GM12891 (cell line): ENCODE measurements around the gene ROGDI.

ENCODE experiments used
- PAX5 ChIP-seq: IDR thresholded peaks from 2 replicates; pipeline ENCODE4 v1.6.1; 2011; ENCODE audit warnings: low read length, moderate library complexity, mild to moderate bottlenecking; ENCODE audit not compliant: insufficient read depth, severe bottlenecking
- POLR2A ChIP-seq: IDR thresholded peaks from 2 replicates; pipeline ENCODE4 v1.6.1; 2011; ENCODE audit warnings: low read depth, low read length, control low read depth
- POLR2AphosphoS5 ChIP-seq: IDR thresholded peaks from 2 replicates; pipeline ENCODE4 v1.6.1; 2011; ENCODE audit warnings: low read depth, low read length, control low read depth
- SPI1 ChIP-seq: IDR thresholded peaks from 2 replicates; pipeline ENCODE4 v1.6.1; 2011; ENCODE audit warnings: low read depth, low read length, control low read depth
- TAF1 ChIP-seq: IDR thresholded peaks from 2 replicates; pipeline ENCODE4 v1.6.1; 2011; ENCODE audit warnings: low read depth, low read length, control low read depth

DNA sequence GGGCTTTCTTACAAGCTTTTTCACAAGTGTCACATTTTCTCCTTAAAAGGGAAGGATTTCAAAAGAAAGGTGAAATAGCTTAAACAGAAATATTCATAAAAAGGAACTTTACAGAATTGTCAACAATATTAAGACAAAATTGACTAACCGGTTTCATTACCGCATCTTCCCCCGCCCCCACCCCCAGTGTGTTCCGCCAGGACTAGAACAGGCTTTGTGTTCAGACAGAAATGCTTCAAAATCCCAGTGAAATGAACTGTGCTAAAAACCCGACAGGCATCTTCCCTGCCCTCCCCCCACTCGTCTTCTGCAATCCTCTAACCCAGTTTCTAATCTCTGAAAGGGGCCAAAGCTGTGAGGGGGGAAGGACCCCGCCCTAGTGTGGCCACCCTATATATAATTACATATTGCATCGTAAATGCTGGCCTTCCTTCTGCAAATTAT is 990 bp upstream of the ROGDI start:
- no peak for TF ChIP-seq POLR2A
- no peak for TF ChIP-seq PAX5
- no peak for TF ChIP-seq SPI1
- TF ChIP-seq TAF1 = no peak
- no peak for TF ChIP-seq POLR2AphosphoS5
